HG02571 (cell line): ENCODE data around the gene TBC1D9.
"Not testable (repeated sequence)": the region's sequence is repeated elsewhere in the genome, so short reads cannot be mapped to it uniquely, and the experiment has no call there.

Experiments
- ATAC-seq: cut with Tn5 transposase; IDR thresholded peaks from one replicate; pipeline ENCODE4 v1.9.1; 2021; ENCODE audit warnings: mild to moderate bottlenecking, moderate library complexity; ENCODE audit not compliant: unreplicated experiment

The TBC1D9 gene

DNA sequence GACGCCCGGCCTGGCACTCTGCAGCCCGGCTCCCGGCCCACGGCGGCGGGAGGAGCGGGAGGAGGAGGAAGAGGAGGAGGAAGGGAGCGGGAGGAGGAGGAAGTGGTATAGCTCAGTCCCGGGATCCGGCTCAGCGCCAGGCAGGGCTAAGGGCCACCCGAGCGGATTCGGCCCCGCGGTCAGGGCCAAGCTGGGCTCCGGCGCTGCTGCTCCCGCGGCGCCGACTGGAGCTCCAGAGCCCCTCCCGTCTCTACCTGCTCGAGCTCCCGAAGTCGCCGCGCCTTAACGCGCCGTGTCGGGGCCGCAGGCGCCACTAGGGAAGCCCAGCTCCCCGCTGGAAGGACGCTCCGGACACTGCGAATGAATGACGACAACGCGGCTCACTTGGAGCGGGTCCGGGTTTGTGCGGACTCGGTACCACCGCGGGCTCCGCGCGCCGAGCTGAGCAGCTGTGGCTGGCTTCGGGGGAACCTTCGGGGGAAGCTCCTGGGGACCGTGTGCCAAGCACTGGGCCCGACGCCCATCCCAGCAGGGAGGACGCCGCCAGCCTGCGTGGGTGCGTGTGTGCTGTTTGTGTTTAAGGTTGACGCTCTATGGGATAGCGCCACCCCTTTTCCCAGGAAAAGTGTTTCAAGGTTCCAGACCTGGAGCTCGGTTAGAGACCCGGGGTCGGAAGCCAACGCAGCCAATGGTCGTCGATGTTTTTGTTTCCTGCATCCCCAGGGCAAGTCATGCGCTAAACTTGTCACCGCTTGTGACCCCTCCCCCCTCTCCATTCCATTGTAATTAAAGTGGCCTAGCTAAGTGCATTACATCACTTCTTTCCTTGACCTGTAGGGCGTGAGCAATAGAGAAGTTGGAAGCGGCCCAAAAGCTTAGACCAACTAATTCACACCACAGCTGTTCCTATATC, at the start of gene TBC1D9:
Gene TBC1D9, minus strand, starts transcription at position 67 of the 913 bp plus-strand sequence. CDS start 340 bp downstream, outside the sequence.
- ATAC-seq = peak; percentile 35

DNA sequence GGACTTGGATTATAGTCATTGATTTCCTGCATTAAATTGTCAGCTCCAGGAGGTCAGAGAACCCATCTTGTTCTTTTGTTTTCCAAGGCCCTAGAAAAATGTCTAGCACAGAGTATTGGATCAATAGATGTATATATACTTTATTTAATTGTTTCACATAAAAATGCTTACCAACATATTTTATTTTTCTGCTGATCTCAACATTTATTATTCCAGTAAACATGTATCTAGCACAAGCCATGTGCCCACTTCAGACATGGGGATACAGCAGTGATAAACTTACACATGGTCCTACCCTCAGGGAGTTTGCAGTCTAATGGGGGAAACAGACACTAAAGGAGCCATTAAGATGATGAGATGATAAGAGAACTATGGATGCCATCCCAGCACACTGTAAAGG, 49.1 kb upstream of the TBC1D9 start:
- no peak for ATAC-seq

DNA sequence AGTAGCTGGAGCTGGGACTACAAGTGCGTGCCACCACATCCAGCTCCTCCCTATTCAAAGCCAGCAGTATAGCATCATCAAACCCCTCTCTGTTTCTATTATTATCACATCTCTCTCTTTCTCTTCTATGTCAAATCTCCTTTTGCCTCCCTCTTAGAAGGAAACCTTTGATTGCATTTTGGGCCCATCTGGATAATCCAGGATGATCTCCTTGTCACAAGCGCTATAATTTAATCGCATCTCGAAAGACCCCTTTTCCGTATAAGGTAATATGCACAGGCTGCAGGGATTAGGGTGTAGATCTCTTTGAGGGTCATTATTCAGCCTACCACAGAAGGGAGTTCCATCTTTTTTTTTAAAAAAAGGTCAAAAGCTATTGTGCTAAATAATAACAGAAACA, 46.4 kb upstream of the TBC1D9 start:
- ATAC-seq = no peak

DNA sequence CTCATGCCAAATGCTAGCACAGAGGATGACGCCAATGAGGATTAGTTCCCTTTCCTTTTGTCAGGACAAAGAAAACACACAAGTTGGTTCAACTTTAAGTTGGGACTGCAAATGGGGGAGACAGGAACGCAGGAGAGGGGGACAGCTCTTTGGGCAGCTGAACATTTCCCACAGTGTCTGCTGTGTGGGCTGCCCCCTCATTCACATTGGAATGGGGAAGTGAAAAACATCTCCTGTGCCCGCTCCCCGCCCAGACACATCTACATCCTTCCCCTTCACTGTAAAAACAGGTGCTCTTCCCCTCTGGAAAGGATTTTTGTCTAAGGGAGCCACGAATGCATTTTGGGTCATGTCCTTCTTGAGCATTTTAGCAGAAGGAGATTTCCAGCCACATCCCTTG, 44.5 kb upstream of the TBC1D9 start:
- ATAC-seq = no peak

DNA sequence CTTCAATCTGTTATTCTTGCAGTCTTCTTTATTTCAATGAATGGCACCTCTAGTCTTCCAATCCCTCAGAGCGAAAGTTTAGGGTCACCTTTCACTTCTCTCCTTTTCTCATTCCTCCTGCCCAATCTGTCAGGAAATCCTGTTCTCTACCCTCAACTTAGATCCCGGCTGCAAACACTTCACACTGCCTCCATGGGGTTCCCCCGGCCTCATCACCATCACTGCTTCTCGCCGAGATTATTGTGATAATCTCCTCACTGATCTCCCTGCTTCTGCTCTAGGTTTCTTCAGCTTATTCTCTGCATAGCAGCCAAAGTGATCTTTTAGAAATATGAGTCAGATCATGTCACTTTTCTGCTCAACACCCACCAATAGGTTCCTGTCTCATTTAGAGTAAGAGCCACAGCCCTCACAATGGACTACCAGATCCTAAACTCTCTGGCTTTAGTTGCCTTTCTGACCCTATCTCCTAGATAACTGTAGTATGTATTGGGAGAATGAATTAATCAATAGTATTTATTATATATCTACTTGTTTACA, 43.6 kb upstream of the TBC1D9 start:
- no peak for ATAC-seq

DNA sequence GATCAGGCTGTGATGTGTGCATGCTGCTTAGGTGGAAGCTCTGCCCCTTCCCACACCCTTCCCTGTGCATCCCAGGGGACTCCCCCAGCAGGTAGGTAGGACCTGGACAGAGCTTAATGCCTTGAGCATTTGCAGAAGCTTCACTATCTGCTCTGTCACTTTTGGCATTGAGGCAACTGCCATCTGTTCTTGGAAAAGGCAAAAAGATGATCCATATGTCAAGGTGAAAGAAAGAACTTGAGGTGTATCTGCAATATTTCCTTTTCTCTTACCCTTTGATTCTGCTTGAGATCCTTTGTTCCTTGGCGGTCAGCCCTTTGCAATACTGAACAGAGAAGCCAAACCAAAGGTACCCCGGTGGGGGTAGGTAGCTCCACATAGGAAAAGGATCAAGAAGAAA, 37.1 kb upstream of the TBC1D9 start:
- ATAC-seq = no peak

DNA sequence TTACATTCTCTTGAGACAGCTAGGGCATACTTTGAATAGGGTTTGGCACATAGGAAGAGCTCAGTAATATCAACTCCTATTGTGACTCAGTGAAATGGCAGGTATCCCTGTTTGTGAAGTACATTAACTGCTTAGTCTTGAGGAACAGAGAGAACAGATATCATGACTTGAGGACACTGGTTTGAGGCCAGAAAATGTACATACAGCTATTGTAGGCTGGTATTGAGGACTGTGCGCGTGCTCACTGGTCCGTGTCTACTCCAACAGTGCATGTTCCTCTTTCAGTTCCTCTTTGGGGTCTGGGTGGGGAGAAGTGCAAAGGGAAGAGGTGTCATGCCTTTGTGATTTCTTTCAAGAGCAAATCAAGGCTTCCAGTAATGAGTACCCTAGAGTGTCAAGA, 34.6 kb upstream of the TBC1D9 start:
- peak; percentile 63 for ATAC-seq

DNA sequence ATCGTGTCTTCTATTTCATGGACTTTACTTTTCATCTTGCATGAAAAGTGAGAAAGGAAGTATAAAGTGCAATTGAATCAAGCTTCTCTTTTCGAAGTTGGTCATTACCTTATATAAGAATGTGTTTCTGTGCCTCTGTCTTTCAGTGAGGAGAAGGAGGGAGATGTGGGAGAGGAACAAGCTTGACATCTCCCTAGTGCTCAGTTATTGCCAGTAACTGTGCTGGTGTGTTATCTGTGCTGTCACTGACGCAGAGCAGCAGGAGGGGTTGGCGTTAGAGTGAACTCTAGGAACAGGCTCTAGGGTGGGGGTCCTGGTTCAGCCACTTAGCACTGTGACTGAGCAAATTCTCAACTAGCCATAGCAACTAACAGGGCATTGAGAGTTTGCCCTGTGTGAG, 34.0 kb upstream of the TBC1D9 start:
- no peak for ATAC-seq

DNA sequence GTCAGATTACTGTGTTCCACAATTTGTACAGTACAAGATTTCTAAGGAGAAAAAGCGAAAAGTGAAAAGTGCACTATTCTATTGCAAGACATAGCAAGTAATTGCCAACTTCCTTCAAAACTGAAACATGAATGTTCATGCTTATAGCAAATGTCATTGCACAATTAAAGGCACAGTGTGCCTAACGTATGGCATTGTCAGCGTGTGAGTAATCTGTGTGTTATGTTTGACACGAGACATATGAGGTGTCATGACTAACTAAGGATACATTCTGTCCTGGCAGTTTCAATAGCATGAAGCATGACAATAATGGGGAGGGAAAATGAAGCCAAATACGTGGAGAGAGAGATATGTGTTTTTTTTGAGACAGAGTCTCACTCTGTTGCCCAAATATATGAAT, 33.6 kb upstream of the TBC1D9 start:
- no peak for ATAC-seq

DNA sequence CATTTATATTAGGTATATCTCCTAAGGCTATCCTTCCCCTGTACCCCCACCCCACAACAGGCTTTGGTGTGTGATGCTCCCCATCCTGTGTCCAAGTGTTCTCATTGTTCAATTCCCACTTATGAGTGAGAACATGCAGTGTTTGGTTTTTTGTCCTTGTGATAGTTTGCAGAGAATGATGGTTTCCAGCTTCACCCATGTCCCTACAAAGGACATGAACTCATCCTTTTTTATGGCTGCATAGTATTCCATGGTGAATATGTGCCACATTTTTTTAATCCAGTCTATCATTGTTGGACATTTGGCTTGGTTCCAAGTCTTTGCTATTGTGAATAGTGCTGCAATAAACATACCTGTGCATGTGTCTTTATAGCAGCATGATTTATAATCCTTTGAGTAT, 26.6 kb upstream of the TBC1D9 start:
- ATAC-seq = not testable (repeated sequence)

DNA sequence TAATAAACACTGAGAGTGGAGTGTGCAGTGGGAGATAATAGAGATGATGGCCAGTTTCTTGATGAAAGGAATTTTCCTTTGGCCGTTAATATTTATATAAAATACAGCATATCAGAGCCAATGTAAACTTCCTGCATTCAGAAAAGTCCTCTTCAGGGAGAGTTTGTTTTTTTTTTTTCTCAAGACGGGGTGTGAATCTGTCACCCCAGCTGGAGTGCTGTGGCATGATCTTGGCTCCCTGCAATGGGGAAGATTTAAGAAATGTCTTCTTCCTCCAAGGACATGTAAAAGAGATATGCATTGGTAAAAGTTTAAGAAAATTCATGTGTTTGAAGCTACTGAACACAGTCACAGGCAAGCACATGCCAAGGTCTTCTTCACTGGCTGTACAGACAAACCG, 25.4 kb upstream of the TBC1D9 start:
- no peak for ATAC-seq

DNA sequence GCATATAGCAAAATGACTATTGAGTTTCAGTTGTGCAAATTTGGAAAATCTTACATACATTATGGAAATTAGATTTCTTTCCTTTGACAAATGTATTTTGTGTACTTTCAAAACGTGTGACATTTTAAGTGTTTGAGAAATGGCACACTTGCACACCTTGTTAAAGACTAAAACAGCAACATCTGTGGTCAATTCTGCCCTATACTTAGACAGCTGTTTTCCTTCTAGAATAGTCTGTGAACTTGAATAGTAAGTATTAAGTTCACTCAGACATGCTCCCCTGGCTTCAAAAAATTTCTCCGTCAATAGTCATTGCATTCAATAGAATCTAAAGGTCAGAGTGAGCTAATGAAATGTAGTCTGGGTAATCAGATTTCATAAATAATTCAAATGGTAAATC, 21.7 kb upstream of the TBC1D9 start:
- ATAC-seq = no peak

DNA sequence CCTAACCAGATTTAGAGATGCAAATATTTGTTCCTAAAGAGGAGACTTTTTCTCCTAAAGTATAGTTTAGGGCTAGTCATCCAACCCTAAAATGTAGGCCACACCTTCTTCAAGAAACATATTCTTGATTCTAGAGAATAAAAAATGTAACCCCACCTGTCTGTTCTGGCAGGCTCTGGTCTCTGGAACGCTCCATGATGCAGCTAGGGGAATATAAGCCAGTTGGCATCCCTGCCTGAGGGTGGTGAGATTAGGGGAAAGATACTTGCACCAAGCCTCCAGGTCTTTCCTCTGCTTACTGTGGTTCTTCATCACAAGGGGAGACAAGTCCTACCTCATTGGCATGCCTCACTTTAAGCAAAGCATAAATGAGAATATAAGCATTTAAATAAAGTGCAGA, 21.2 kb upstream of the TBC1D9 start:
- no peak for ATAC-seq

DNA sequence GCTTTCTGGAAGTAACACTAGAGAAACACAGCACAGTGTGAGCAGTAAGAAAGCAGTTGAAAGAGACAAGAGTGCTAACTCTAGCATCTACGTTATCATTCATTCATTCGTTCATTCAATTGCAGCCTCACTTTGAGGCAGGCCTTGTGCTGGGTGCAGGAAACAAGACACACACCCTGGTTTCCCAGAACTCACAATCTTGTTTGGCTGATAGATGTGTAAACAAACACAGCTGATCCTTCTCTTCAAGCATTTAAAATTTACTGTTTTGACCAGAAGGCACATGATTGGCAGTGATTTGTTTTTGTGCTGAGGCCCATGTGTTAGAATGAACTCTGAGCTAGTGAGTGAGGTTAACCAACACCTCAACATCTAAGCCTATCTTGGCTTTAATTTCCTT, 20.4 kb upstream of the TBC1D9 start:
- ATAC-seq = no peak

DNA sequence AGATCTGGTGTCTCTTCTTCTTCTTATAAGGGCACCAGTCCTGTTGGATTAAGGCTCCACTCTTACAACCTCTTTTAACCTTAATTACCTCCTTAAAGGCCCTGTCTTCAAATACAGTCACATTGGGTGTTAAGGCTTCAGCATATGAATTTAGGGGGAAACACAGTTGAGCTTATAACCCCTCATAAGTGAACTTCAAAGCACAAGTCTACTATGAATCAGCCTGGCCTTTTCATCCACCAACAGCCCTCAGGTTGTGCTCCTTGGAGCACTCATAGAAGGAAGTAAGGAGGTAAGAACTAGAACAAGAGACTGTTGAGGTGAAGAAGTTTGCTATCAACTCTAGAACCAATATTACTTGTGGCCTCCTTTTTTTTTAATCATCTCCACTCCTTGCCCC, 18.8 kb upstream of the TBC1D9 start:
- ATAC-seq = no peak

DNA sequence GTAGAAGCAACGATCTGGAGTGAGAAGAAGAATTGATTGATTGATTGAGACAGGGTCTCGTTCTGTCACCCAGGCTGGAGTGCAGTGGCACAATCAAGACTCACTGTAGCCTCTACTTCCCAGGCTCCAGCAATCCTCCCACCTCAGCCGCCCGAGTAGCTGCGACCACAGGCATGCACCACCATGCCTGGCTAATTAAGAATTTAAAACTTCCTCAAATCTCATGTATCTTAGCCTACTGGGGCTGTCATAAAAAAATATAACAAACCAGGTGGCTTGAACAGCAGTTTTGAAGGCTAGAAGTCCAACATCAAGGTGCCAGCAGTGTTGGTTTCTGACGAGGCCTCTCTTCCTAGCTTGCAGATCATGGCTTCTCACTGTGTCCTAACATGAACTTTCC, 18.3 kb upstream of the TBC1D9 start:
- ATAC-seq = no peak

DNA sequence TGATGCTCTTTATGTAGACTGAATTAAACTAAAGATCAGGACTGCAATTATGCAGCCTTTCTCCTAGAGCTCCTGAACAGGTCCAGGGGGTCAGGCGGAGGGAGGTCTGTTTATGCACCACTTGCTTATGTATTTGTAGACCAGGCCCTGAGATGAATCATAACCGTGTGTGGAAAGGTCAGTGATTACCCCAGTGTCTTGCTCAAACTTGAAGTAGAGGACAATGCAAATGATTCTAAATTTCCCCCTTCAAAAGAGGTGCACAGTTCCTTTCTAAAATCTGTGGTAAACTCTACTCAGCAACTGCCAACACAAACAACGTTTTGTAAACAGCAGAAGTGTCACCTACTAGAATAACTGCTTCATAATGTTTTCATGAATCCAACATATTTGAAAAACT, 13.0 kb upstream of the TBC1D9 start:
- ATAC-seq = no peak

DNA sequence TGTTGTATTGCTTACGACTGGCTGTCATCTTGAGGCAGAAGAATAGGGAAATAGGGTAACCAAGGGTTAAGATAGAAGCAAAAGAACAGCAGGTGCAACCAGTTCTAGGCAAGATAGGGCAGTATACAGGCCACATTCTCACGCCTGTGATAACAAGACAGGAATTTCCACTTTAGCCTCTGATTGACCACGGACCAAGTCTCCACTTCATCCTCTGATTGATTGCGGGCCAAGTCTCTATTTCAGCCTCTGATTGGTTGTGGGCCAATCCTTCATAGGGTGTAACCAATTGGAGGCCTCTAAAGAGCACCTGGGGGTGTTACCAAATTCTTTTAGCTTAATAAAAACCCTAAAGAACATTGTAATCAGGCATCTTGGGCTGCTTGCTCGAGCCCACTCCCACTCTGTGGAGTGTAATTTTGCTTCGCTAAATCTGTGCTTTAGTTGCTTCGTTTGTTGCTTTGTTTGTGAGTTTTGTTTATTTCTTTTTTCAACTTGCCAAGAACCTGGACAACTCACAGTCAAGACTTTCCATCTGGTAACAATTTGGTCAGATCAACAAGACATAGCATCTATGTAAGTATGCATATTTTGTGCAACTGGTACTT, 8.7 kb upstream of the TBC1D9 start:
- ATAC-seq = no peak

DNA sequence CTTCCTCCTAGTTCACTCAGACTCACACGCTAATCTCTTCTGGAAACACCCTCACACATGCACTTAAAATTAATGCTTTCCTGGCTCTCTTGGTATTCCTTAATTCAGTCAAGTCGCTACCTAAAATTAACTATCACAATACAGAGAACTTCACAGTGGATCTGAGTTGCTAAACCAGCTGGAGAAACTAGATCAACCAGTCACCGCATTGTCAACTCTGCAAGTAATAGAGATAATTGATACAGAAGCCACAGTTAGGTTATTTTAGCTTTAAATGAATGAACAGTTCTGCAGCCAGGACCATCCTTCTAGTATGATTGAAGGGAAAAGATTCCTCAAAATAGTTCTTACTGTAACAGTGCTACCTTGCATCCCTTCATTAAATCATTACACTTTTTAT, 6.0 kb upstream of the TBC1D9 start:
- no peak for ATAC-seq

DNA sequence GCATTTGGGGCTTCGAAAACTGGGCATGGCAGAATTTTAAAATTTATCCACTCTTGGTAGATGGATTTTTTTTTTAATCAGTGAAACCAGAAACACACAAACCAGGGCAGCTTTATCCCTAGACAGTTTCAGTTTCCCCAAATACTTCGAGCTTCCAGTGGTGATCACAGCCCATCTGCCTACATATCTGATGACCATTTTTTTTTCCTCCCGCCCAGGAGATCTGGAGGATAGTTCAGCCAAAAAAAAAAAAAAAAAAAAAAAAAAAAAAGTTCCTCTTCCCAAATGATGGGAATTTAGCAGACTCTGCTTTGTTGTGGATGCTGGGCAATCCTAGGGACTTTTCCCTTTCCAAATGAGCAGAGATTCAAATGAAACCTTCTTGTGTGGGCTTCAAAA, 1.0 kb upstream of the TBC1D9 start:
- ATAC-seq = no peak

DNA sequence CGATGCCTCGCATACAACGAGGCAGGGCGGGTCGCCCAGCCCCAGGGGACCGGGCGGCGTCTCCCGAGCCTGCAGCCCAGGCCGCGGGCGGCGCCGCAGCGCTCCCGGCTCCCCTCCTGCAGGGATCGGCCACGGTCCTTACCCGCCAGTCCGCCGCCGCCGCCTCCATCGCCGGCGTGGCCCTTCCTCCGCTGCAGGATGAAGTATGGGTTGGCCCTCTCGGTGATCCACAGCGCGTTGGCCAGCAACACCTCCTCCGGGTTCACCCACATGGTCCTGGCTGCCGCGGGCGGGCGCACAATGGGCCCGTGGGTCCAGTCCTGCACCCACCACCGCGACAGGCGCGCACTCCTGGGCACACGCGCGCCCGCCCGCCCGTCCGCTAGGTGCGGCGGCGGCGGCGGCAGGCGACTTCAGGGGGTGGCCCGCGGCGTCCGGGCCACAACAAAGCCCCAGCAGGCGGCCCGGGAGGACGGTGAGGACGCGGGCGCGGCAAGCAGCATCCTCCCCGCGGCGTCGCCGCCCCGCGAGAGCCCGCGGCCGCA, 339 bp downstream of the TBC1D9 start:
- ATAC-seq = peak; percentile 51
